GM18511 (cell line): ENCODE measurements around the gene EPHB1.

Experiments
- ATAC-seq: cut with Tn5 transposase; IDR thresholded peaks from one replicate; pipeline ENCODE4 v1.9.1; 2021; ENCODE audit warnings: mild to moderate bottlenecking, moderate library complexity; ENCODE audit not compliant: unreplicated experiment

The EPHB1 gene

GRCh38 chr3:135071483-135071882 is 276.4 kb downstream of the EPHB1 start:
- no peak for ATAC-seq

- ATAC-seq = no peak
Measured at GRCh38 chr3:135072431-135072830, 277.4 kb downstream of the EPHB1 start.

DNA sequence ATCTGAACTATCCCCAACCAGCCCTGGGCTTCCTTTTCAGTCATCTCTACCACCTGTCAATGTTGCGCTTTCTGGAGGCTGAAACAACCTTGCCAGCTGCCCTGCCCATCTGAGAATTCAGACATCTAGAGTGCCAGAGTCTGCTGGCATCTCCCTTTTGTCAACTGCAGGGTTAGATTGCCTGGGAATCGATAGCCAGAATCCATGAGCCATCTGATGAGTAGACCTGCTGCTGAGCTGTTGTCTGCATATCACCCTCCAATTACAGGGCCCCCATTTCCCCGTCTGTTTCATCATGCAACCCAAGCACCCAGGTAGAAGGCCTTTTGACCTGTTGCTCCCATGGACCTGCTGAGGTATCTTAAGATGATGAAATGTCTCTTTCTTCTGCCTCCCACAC is 280.1 kb downstream of the EPHB1 start:
- no peak for ATAC-seq

- no peak for ATAC-seq
Measured at GRCh38 chr3:135076341-135076740, 281.3 kb downstream of the EPHB1 start.

GRCh38 chr3:135077186-135077585 is 282.1 kb downstream of the EPHB1 start:
- ATAC-seq = no peak

DNA sequence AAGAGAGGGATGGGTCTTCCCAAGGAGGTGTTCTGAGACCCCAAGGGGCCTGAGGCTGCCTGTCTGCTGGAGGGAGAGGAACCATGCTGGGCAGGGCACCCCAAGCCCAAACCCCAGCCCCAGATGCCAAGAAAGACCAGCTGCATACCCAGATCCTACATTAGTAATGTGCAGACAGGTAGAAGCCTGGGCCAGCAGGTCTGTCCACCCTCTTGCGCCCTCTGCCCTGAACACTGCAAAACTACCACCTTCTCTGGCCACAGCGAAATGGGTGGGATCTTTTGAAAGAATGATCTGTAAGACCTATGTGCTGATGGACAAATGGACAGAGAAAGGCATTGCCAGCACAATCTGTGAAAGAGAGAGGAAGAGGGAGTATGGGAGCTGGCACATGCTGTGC is 283.2 kb downstream of the EPHB1 start:
- no peak for ATAC-seq

- ATAC-seq = no peak
Measured at GRCh38 chr3:135079095-135079494, 284.0 kb downstream of the EPHB1 start.

DNA sequence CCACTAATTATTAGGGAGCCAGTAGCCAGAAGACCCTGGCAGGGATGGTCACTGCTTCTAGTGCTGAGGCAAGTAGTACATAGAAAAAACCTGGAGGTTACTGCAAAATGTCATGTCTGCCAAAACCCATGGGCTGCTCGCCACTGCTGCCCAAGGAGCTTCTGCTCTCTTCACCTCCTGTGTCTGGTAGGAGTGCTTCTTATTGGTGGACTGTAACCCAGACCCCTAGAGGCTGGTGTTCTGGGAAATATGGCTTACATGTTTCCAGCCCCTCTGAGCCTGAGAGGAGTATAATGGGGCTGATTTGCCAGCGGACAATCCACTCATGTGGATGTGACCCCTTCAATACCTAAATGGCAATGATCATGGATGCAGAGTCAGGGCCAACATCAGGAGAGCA is 286.4 kb downstream of the EPHB1 start:
- ATAC-seq = no peak

DNA sequence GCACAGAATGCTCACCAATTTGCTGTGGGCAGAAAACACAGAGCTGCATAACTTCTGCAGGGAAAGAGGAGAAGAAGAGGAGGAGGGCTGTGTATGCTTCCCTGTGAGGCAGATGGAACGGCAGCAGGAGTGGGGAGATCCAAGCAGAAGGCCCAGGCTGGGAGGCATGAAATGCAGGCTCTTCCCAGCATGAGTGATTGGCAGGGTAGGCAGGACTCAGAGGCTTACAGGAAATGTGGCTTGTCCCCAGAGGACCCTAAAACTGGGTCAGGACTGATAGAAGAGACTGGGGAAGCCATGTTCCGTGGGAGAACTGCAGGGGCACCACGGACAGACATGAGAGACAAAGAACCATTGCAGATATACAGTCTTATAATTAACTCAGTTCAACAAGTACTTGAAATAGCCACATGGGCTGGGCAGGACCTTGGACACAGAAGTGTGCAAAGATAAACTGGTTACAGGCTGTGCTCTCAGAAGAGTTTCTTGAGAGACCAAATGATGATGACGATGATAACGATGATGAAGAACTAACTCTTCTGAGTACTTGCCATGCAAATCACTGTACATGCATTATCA is 286.9 kb downstream of the EPHB1 start:
- no peak for ATAC-seq

- no peak for ATAC-seq
Measured at GRCh38 chr3:135082706-135083105, 287.6 kb downstream of the EPHB1 start.

- no peak for ATAC-seq
Measured at GRCh38 chr3:135083179-135083578, 288.1 kb downstream of the EPHB1 start.

- ATAC-seq = no peak
Measured at GRCh38 chr3:135083756-135084155, 288.7 kb downstream of the EPHB1 start.

- ATAC-seq = no peak
Measured at GRCh38 chr3:135084405-135084804, 289.3 kb downstream of the EPHB1 start.

- no peak for ATAC-seq
Measured at GRCh38 chr3:135084976-135085375, 289.9 kb downstream of the EPHB1 start.

DNA sequence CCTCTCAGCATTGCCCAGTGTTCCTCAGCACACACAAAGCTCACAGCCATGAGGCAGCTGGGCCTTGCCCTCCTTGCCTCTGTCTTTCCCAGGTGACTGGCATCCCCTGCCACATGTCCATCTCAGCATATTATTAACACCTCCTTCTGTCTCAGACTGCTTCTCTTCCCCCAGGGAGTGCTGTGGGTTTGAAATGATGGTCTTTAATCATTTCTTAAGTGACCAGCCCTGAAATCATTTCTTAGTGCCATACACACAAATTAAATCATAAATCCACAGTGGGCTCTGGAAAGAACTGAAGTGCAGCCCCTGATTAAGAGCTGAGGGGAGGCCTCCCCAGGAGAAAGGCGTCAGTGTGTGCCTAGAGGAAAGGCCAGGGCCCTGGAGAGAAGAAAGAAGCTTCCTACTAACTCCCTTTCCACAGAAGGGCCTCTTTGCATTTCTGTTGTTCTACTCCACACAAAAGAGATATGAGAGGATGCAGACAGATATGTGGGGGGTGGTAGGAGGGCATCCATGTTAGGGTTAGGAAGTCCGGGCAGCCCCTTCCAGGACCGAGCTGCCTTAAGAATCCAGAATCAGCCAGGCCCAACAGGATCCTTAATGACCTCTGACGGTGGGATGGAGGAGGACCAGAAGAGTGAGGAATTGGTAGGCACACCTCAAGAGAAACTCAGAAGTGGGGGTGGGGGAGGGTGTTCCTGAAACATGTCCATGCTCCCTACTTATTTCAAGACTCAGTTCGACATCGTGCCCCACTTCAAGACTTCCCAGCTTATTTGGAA is 290.8 kb downstream of the EPHB1 start:
- ATAC-seq = no peak

GRCh38 chr3:135087782-135088181 is 292.7 kb downstream of the EPHB1 start:
- ATAC-seq = no peak

- no peak for ATAC-seq
Measured at GRCh38 chr3:135089451-135089850, 294.4 kb downstream of the EPHB1 start.

DNA sequence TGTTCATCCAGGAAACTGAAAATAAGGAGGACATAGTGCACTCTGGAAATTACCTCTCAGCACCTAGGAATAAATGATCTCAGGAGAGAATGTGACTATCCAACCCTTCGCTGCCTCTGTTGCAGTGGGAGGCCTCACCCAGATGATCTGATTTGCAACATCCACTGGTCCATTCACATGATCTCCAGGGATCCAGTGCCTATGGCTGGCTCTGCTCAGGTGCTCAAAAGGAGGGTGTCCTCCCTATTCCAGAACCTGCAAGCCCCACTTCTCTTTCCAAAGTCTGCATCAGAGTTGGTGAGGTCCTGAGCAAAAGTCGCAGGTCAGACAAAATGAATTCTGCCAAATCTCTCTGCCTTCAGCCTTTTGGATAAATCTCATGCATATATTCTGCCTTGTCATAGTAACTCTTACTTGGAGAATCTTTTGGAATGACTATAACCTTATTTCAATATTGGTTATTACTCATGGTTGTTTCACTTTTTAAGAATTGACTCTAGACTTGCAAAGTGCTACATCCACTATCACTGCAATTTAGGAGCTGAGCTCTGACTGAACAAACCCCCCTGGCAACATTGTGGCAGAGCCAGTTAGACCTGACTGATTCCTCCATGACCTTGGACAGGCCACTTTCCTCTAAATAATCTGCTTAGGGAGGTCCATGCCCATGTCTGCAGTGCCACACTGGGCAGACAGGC is 295.1 kb downstream of the EPHB1 start:
- ATAC-seq = no peak

GRCh38 chr3:135091946-135092345 is 296.9 kb downstream of the EPHB1 start:
- ATAC-seq = no peak

- ATAC-seq = no peak
Measured at GRCh38 chr3:135093121-135093520, 298.1 kb downstream of the EPHB1 start.

DNA sequence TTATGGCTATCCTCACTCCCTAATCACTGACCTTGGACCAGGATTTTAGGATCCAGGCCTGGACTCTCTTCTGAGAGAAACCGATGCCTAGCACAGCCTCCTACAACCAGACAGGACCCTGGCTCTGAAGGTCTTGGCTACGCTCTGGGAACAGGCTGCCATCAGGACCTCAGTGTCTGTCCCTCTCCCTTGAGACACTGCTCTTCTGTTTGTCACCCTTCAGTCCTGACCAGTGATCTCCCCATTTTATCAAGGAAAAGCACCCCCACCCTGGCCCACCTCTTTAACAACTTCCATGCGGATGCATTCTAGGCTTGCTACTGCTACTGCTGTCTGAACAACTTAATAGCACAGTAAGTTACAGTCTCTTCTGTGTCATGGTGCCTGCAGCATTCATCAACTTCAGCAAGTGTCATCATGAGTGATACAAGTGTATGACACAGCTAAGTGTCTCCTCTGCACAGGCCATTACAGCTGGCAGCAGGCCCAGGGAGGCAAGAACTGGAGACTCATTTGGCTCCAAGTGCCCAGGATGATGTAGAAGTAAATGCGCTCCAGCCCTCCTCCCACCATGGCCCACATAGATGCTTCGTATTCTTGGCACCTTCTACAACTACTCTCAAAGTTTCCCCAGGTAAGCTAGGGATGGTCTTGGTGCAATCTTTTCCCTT is 302.4 kb downstream of the EPHB1 start:
- no peak for ATAC-seq
